Endothelial cell of umbilical vein (primary cell): ENCODE measurements around the gene HBZ.

Experiments used
- CTCF ChIP-seq, 2 donors: IDR thresholded peaks; 1 replicate in 1 of 2; 2 replicates in 1 of 2; pipeline ENCODE4 v1.5.1; 2011; ENCODE audit warnings: low read length in 2 of 2, mild to moderate bottlenecking in 2 of 2, moderate library complexity in 2 of 2, control low read depth in 1 of 2, inconsistent platforms in 1 of 2, low read depth in 1 of 2; ENCODE audit not compliant: insufficient read depth in 1 of 2; ENCODE audit errors: extremely low read depth in 1 of 2
- EZH2 ChIP-seq: IDR thresholded peaks from 2 replicates; pipeline ENCODE4 v1.6.1; 2012; ENCODE audit warnings: borderline replicate concordance, low read depth, mild to moderate bottlenecking, moderate library complexity, low read length, inconsistent platforms; ENCODE audit not compliant: severe bottlenecking
- FOS ChIP-seq: IDR thresholded peaks from 2 replicates; pipeline ENCODE4 v1.6.1; 2011; ENCODE audit warnings: mild to moderate bottlenecking, low read length, moderate library complexity, borderline replicate concordance; ENCODE audit not compliant: insufficient read depth
- GATA2 ChIP-seq: IDR thresholded peaks from 2 replicates; pipeline ENCODE4 v1.7.0; 2011; ENCODE audit warnings: low read depth, mild to moderate bottlenecking, moderate library complexity, mixed read lengths, low read length; ENCODE audit not compliant: insufficient read length, insufficient read depth
- JUN ChIP-seq: IDR thresholded peaks from 2 replicates; pipeline ENCODE4 v1.6.1; 2011; ENCODE audit warnings: borderline replicate concordance, low read depth; ENCODE audit not compliant: insufficient read length, insufficient read depth
- MAX ChIP-seq: IDR thresholded peaks from 2 replicates; pipeline ENCODE4 v1.6.1; 2011; ENCODE audit not compliant: insufficient read depth, insufficient read length
- MYC ChIP-seq: IDR thresholded peaks from one replicate; pipeline ENCODE4 v1.6.1; 2011; ENCODE audit warnings: mild to moderate bottlenecking, low read depth, low read length
- POLR2A ChIP-seq: IDR thresholded peaks from 2 replicates; pipeline ENCODE4 v1.6.1; 2012; ENCODE audit warnings: low read depth, mild to moderate bottlenecking, control low read depth, low read length
- POLR2AphosphoS5 ChIP-seq: IDR thresholded peaks from 2 replicates; pipeline ENCODE4 v1.6.1; 2012; ENCODE audit warnings: low read depth, mild to moderate bottlenecking, control low read depth, low read length, moderate library complexity; ENCODE audit not compliant: insufficient read depth

GRCh38 chr16:180681-181564 lies 28.5 kb downstream of the HBZ start:
- no peak for TF ChIP-seq POLR2AphosphoS5
- no peak for TF ChIP-seq CTCF (IDR thresholded peaks at IDR 0.05; ENCODE audit: extremely low read depth in 1 of 2, insufficient read depth in 1 of 2, low read depth in 1 of 2, low read length in 2 of 2)
- TF ChIP-seq POLR2A: no peak
- TF ChIP-seq JUN: no peak
- no peak for TF ChIP-seq GATA2
- TF ChIP-seq EZH2: no peak
- TF ChIP-seq MAX: peak; percentile 86
- TF ChIP-seq FOS: no peak
- TF ChIP-seq MYC: no peak
